Loucy (cell line): ENCODE results near the gene LETM1.
"Not testable (repeated sequence)": the region's sequence is repeated elsewhere in the genome, so short reads cannot be mapped to it uniquely, and the experiment has no call there.

Experiments
- H2AFZ ChIP-seq: fragments of 200-600 bp; sonication (generic); 2 replicates; pipeline ENCODE4 v1.6.0; 2016; ENCODE audit warnings: antibody characterized with exemption, mild to moderate bottlenecking, low read length, moderate library complexity
- H3F3A ChIP-seq: fragments of 200-600 bp; 2 replicates; pipeline ENCODE4 v1.6.0; 2016; ENCODE audit warnings: antibody characterized with exemption, low read depth, mild to moderate bottlenecking
- H3K27me3 ChIP-seq: fragments of 200-600 bp; sonication (generic); 2 replicates; pipeline ENCODE4 v1.6.1; 2014; ENCODE audit warnings: low read length, mild to moderate bottlenecking; ENCODE audit not compliant: insufficient read depth, poor library complexity, severe bottlenecking
- H3K36me3 ChIP-seq: fragments of 200-600 bp; sonication (generic); 2 replicates; pipeline ENCODE4 v1.6.1; 2016; ENCODE audit warnings: low read length; ENCODE audit not compliant: insufficient read depth
- H3K4me1 ChIP-seq: fragments of 200-600 bp; sonication (generic); 2 replicates; pipeline ENCODE4 v1.5.1; 2014; ENCODE audit warnings: low read length, mild to moderate bottlenecking; ENCODE audit not compliant: insufficient read depth, poor library complexity, severe bottlenecking
- H3K4me2 ChIP-seq: fragments of 200-600 bp; sonication (generic); 2 replicates; pipeline ENCODE4 v1.6.0; 2014; ENCODE audit warnings: antibody characterized with exemption, low read length, low read depth, mild to moderate bottlenecking; ENCODE audit not compliant: poor library complexity, severe bottlenecking
- H3K4me3 ChIP-seq: fragments of 200-600 bp; sonication (generic); 2 replicates; pipeline ENCODE4 v1.5.1; 2014; ENCODE audit warnings: low read length, mild to moderate bottlenecking, mixed read lengths; ENCODE audit not compliant: poor library complexity, severe bottlenecking
- H3K79me2 ChIP-seq: fragments of 200-600 bp; sonication (generic); 2 replicates; pipeline ENCODE4 v1.6.1; 2014; ENCODE audit warnings: low read length; ENCODE audit not compliant: insufficient read depth
- H3K9ac ChIP-seq: fragments of 200-600 bp; sonication (generic); 2 replicates; pipeline ENCODE4 v1.6.0; 2014; ENCODE audit warnings: mild to moderate bottlenecking, low read depth, low read length, moderate library complexity; ENCODE audit not compliant: poor library complexity, severe bottlenecking
- H3K9me2 ChIP-seq: fragments of 200-600 bp; sonication (generic); replicated peaks from 2 replicates; pipeline ENCODE4 v1.6.1; 2016; ENCODE audit warnings: low read depth, low read length, mixed read lengths
- H3K9me3 ChIP-seq: fragments of 200-600 bp; sonication (generic); 2 replicates; pipeline ENCODE4 v1.6.1; 2014; ENCODE audit warnings: mild to moderate bottlenecking, antibody characterized with exemption, low read length, low read depth; ENCODE audit not compliant: insufficient read depth
- H4K20me1 ChIP-seq: fragments of 200-600 bp; sonication (generic); 2 replicates; pipeline ENCODE4 v1.6.0; 2014; ENCODE audit warnings: antibody characterized with exemption, low read length, mild to moderate bottlenecking; ENCODE audit not compliant: insufficient read depth, poor library complexity, severe bottlenecking
- CTCF ChIP-seq: fragments of 200-600 bp; sonication (generic); conservative IDR thresholded peaks from 2 replicates; pipeline ENCODE4 v1.5.1; 2014; ENCODE audit warnings: mild to moderate bottlenecking, antibody characterized with exemption, low read length
- EZH2phosphoT487 ChIP-seq: fragments of 200-600 bp; IDR thresholded peaks from 2 replicates; pipeline ENCODE4 v1.6.1; 2018; ENCODE audit warnings: antibody characterized with exemption, mild to moderate bottlenecking, moderate library complexity, borderline replicate concordance

Gene LETM1

GRCh38 chr4:1836650-1837049 is 19.3 kb downstream of the LETM1 start:
- H3K4me3 ChIP-seq: no peak overlapping the region
- no peaks in the 10 kb centered on the region for H3K9me2 ChIP-seq
- TF ChIP-seq CTCF (no peak), EZH2phosphoT487 (no peak)
- no peak overlapping the region for H3K9ac ChIP-seq
- H2AFZ ChIP-seq: no peak overlapping the region
- no peaks in the 10 kb centered on the region for H3K4me1 ChIP-seq
- H3K9me3 ChIP-seq: no peaks in the 10 kb centered on the region
- H3K79me2 ChIP-seq: no peaks in the 10 kb centered on the region
- no peak overlapping the region for H3K4me2 ChIP-seq
- peaks cover 71% of the 10 kb centered on the region; the same call in 1 of the 2 replicates for H3K36me3 ChIP-seq
- H3K27me3 ChIP-seq: no peaks in the 10 kb centered on the region
- no peaks in the 10 kb centered on the region for H3F3A ChIP-seq
- H4K20me1 ChIP-seq: no peaks in the 10 kb centered on the region

- H3F3A ChIP-seq, H4K20me1 ChIP-seq, H3K9ac ChIP-seq, H3K27me3 ChIP-seq, H3K79me2 ChIP-seq, H3K4me2 ChIP-seq, H3K9me3 ChIP-seq, H3K9me2 ChIP-seq, H3K4me3 ChIP-seq, H3K4me1 ChIP-seq, H2AFZ ChIP-seq: not testable (repeated sequence)
- H3K36me3 ChIP-seq: peaks cover 76% of the 10 kb centered on the region; the same call in 1 of the 2 replicates
Observed at GRCh38 chr4:1835836-1836235, 20.1 kb downstream of the LETM1 start.

- H3K36me3 ChIP-seq: peaks cover 65% of the 10 kb centered on the region; the same call in 1 of the 2 replicates
- H3K4me2 ChIP-seq: no peak overlapping the region
Observed at GRCh38 chr4:1834047-1834775, 21.7 kb downstream of the LETM1 start.

More at GRCh38 chr4:1834047-1834775, 21.7 kb downstream of the LETM1 start:
- Histone ChIP-seq H3K79me2 (no peaks in the 10 kb centered on the region), H3K4me3 (no peak overlapping the region), H3K4me1 (no peaks in the 10 kb centered on the region), H3K9me3 (no peaks in the 10 kb centered on the region), H3K9me2 (no peaks in the 10 kb centered on the region), H3K9ac (no peak overlapping the region), H3K27me3 (no peaks in the 10 kb centered on the region), H3F3A (no peaks in the 10 kb centered on the region), H2AFZ (no peak overlapping the region), H4K20me1 (no peaks in the 10 kb centered on the region)
- TF ChIP-seq EZH2phosphoT487 (no peak), CTCF (no peak)
